ENCODE results near the gene DDX39A.

DNA sequence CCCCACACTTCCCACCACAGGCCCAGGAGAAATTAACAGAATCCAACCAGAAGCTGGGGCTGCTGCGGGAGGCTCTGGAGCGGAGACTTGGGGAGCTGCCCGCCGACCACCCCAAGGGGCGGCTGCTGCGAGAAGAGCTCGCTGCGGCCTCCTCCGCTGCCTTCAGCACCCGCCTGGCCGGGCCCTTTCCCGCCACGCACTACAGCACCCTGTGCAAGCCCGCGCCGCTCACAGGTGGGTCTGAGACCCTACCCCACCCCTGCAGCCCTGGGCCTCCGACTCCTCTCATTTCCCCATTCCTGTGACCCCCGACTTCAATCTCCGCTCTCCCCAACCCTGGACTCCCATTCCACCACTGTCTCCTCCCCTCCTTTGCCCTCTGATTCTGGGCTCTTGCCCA lies 31.7 kb upstream of the DDX39A start:
- TF ChIP-seq POLR2A (IDR thresholded peaks at IDR 0.05; ENCODE audit: low read length) (no peak), GATA1 (IDR thresholded peaks at IDR 0.05; ENCODE audit: low read depth, low read length) (no peak)

Measured in erythroblast (primary cell).